Uterus (tissue), 4 donors: ENCODE results near the gene HIVEP1. TPM values are rescaled to one million over a fixed set of nuclear protein-coding genes. Genes with fewer than 3 reads are reported as not detected.

Experiments used
- DNase-seq, 2 donors: peaks; one replicate each; pipeline ENCODE4 v3.0.0-alpha.2; 2019 to 2020
- H3K27ac ChIP-seq, 2 donors: fragments of 200-600 bp; sonication (generic); 1 replicate in 1 of 2; 2 replicates in 1 of 2; pipeline ENCODE4 v1.5.1; 2016 to 2018
- H3K27me3 ChIP-seq, 2 donors: fragments of 200-600 bp; sonication (generic); one replicate each; pipeline ENCODE4 v1.5.1; 2018 to 2019; ENCODE audit warnings: control low read depth in 1 of 2
- H3K36me3 ChIP-seq, 2 donors: fragments of 200-600 bp; sonication (generic); one replicate each; pipeline ENCODE4 v1.5.1; 2019; ENCODE audit warnings: control low read depth in 1 of 2
- H3K4me1 ChIP-seq, 2 donors: fragments of 200-600 bp; sonication (generic); one replicate each; pipeline ENCODE4 v1.5.1; 2018 to 2019; ENCODE audit warnings: control low read depth in 1 of 2
- H3K4me3 ChIP-seq, 2 donors: fragments of 200-600 bp; sonication (generic); 1 replicate in 1 of 2; 2 replicates in 1 of 2; pipeline ENCODE4 v1.5.1; 2018 to 2019; ENCODE audit warnings: mild to moderate bottlenecking in 1 of 2
- H3K9me3 ChIP-seq, 2 donors: fragments of 200-600 bp; sonication (generic); one replicate each; pipeline ENCODE4 v1.5.1; 2019; ENCODE audit warnings: control low read depth in 1 of 2
- POLR2A ChIP-seq, 2 donors: fragments of 450-650 bp; IDR thresholded peaks; one replicate each; pipeline ENCODE4 v1.6.1; 2016; ENCODE audit warnings: antibody characterized with exemption in 2 of 2, mild to moderate bottlenecking in 1 of 2, moderate library complexity in 1 of 2
- intact Hi-C: fragments of 100-400 bp; cut with DNase I; formaldehyde crosslinking; loops from one replicate; pipeline ENCODE4 v1.15.1; 2023; ENCODE audit warnings: low total_unique reads
- total RNA-seq, 4 donors: library from RNA; depleted of rRNA in 3 of 4; stranded (reverse); fragments of >200 nt in 3 of 4; gene quantifications; one replicate each; pipeline versions ENCODE4 v1.1.0 to v1.2.4, GENCODE V29; 2014 to 2023
- TF ChIP-seq, protein P1 (sequence below), 4 experiments: fragments of 200-600 bp in 2 of 4; fragments of 450-650 bp in 2 of 4; sonication (generic) in 2 of 4; IDR thresholded peaks; one replicate each; pipeline ENCODE4 v1.5.1; 2016 to 2019; ENCODE audit warnings: antibody characterized with exemption in 4 of 4, mild to moderate bottlenecking in 2 of 4, moderate library complexity in 1 of 4
- donor health status: DM: yes; HTN: yes; CAD: no.

The HIVEP1 gene
- total RNA-seq, 4 donors from 2014 or later = 8.5 to 38.1 (median 22.0) TPM

DNA sequence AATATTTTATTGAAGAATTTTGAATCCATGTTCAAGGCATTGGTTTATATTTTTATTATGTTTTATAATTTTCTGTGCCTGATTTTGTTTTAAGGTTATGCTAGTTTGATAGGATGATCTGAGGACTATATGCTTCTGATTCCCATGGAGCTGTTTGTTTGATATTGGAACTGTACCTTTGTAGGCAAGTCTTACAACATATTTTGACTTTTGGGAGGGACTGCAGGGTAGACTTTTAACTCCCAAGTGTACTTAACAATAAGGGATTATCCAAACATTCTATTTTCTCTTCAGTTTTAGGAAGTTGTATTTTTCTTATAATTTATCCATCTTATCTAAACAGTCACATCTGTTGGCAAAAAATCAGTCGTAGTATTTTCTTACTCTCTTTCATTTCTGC, 82.6 kb downstream of the HIVEP1 start:
- H3K4me1 ChIP-seq = no peaks in the 10 kb centered on the region
- no peak for DNase-seq
- intact Hi-C loops = no loop called here
- H3K4me3 ChIP-seq = no peak overlapping the region
- no peaks in the 10 kb centered on the region for H3K36me3 ChIP-seq
- no peak overlapping the region for H3K27ac ChIP-seq
- no peak for TF ChIP-seq POLR2A (IDR thresholded peaks at IDR 0.05)
- TF ChIP-seq, protein P1, sequence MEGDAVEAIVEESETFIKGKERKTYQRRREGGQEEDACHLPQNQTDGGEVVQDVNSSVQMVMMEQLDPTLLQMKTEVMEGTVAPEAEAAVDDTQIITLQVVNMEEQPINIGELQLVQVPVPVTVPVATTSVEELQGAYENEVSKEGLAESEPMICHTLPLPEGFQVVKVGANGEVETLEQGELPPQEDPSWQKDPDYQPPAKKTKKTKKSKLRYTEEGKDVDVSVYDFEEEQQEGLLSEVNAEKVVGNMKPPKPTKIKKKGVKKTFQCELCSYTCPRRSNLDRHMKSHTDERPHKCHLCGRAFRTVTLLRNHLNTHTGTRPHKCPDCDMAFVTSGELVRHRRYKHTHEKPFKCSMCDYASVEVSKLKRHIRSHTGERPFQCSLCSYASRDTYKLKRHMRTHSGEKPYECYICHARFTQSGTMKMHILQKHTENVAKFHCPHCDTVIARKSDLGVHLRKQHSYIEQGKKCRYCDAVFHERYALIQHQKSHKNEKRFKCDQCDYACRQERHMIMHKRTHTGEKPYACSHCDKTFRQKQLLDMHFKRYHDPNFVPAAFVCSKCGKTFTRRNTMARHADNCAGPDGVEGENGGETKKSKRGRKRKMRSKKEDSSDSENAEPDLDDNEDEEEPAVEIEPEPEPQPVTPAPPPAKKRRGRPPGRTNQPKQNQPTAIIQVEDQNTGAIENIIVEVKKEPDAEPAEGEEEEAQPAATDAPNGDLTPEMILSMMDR (IDR thresholded peaks at IDR 0.05) = no peak
- H3K9me3 ChIP-seq = no peaks in the 10 kb centered on the region
- no peaks in the 10 kb centered on the region for H3K27me3 ChIP-seq

DNA sequence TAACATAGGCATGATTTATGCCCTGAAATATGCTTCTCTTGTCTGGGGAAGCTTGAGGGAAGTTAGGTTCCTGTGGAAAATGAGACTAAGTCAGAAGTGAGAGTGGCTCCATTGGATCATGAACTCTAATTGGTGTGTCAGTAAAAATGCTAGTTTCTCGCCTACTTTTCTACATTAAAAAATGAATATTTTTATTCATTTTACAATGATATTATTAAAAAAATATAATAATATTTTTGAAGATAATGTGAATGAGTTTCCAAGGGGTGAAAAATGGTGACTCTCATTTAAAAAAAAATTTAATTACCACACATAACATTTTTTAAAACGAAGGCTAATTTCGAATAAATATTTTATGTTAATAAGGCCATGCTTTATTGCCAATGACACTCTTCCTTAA, 84.2 kb downstream of the HIVEP1 start:
- DNase-seq = no peak
- Histone ChIP-seq H3K36me3 (no peaks in the 10 kb centered on the region), H3K27me3 (no peaks in the 10 kb centered on the region), H3K4me3 (no peak overlapping the region), H3K9me3 (no peaks in the 10 kb centered on the region), H3K4me1 (no peaks in the 10 kb centered on the region), H3K27ac (no peak overlapping the region)
- no peak for TF ChIP-seq POLR2A (IDR thresholded peaks at IDR 0.05)
- TF ChIP-seq, protein P1 (IDR thresholded peaks at IDR 0.05) = no peak
- intact Hi-C loops = no loop called here

DNA sequence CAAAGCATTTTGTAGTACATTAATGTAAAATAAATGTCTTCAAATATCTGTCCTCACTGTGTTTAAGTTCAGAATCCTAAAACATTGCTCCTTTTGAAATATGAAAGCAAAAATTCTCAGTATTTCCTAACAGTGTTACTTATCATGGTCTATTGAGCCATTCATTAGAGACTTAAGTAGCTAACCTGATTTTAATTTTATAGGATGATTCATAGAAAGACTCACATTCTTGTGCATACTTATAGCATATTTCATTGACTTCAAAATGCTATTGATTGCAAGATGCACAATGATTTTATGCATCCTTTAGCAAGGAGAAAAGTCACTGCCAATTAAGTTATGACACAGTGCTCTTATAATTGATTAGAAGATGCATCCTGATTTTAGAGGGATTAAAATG, 85.7 kb downstream of the HIVEP1 start:
- no peaks in the 10 kb centered on the region for H3K36me3 ChIP-seq
- no peaks in the 10 kb centered on the region for H3K9me3 ChIP-seq
- no peaks in the 10 kb centered on the region for H3K27me3 ChIP-seq
- intact Hi-C loops = no loop called here
- H3K4me1 ChIP-seq = no peaks in the 10 kb centered on the region
- H3K27ac ChIP-seq = no peak overlapping the region
- H3K4me3 ChIP-seq = no peak overlapping the region
- DNase-seq = no peak
- TF ChIP-seq, protein P1 (IDR thresholded peaks at IDR 0.05) = no peak
- TF ChIP-seq POLR2A (IDR thresholded peaks at IDR 0.05) = no peak

DNA sequence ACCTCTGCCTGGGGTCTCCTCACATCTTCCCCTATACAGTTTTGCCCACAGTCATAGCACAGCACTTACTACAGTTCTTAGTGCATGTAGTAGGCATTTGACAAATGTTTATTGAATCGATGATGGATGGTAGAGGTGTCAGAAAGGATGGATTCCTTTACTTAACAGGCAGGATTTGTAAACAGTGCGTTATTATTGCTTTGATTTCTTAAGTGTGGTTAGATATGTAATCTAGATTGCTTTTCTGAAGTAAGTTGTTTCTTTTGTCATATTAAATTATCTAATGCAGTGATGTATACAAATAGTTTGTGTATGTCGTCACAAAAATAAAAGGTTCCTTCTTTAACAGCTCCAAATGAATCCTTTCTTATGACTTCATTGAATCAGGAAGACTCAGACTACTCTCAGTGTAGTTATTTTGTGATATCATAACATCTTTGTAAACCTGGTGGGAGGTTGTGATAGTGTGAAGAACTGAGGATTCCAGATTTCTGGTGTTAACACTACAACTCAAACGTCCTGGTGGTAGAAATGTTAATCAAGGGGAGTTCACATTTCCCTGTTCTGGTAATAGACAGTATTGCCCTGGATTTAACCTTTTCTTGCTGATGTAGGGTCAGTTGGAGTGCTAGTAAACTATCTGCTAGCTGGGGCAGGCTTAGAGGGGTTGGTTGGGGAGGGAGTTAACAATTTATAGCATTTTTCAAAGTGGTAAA, 87.7 kb downstream of the HIVEP1 start:
- Histone ChIP-seq H3K9me3 (no peaks in the 10 kb centered on the region), H3K4me3 (no peak overlapping the region), H3K27me3 (no peaks in the 10 kb centered on the region), H3K27ac (no peak overlapping the region), H3K4me1 (no peaks in the 10 kb centered on the region), H3K36me3 (no peaks in the 10 kb centered on the region)
- intact Hi-C loops = no loop called here
- TF ChIP-seq, protein P1 (IDR thresholded peaks at IDR 0.05) = no peak
- no peak for TF ChIP-seq POLR2A (IDR thresholded peaks at IDR 0.05)
- DNase-seq = no peak

DNA sequence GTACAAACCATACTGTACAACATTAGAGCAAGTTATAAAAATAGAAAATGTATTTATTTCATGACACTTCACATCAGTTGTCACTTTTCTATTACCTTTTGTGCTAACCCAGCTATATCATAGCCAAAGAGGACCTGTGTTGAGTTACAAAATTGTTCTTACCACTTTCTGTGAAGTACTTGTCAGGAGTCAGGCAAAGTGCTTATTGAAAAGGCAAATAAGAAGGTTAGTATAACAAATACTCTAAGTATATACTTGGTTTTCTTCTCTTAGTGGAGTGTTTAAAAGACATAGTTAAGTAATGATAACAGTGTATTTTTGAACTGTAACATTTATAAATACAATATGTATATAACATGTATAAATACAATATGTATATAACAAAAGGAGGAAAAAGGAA, 88.9 kb downstream of the HIVEP1 start:
- DNase-seq = no peak
- Histone ChIP-seq H3K4me1 (no peaks in the 10 kb centered on the region), H3K4me3 (no peak overlapping the region), H3K36me3 (no peaks in the 10 kb centered on the region), H3K9me3 (no peaks in the 10 kb centered on the region), H3K27me3 (no peaks in the 10 kb centered on the region), H3K27ac (no peak overlapping the region)
- intact Hi-C loops = no loop called here
- TF ChIP-seq POLR2A (IDR thresholded peaks at IDR 0.05) = no peak
- TF ChIP-seq, protein P1 (IDR thresholded peaks at IDR 0.05) = no peak
